Stimulated activated CD8-positive, alpha-beta memory T cell treated with anti-CD3 and anti-CD28 coated beads, Interleukin-4, amount 100 ng/mL, for 48 hours (primary cell): ENCODE data around the gene TMPRSS13.

Source experiments
- DNase-seq: peaks from one replicate; pipeline ENCODE4 v3.0.0-alpha.2; 2020

TMPRSS13 gene

GRCh38 chr11:117910525-117910924, 18.7 kb downstream of the TMPRSS13 start:
- no peak for DNase-seq

- DNase-seq, result no peak
These were observed 19.4 kb downstream of the TMPRSS13 start for GRCh38 chr11:117909611-117910382.

DNA sequence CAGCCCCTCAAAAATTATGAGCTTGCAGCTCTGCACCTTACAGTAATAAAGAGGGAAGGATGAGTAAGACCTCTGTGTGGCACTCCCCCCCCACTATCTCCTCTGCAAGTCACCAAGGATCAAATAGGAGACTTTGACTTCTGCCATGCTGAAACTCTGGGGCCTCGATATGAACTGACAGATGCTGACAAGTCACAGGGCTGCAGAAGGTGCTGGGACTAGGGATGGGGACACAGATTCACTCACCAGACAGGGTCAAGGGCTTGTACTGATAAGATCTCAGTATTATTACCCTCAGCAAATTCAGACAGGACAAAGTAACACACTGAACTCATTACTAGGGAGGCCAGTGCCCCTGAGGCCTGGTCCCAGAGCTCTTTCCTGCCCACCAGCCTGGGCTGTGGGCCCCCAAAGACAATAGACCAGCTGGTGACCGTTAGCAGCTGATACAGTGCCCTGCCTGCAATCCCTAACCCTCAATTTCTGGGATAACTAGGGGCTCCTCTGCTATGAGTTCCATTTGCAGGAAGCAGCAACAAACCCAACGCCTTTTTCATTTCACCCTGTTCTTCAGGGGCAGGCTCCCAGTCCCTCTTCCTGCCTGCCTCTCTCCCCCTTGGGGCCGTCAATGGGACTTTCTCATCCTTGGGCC, 20.1 kb downstream of the TMPRSS13 start:
- DNase-seq, result no peak

DNA sequence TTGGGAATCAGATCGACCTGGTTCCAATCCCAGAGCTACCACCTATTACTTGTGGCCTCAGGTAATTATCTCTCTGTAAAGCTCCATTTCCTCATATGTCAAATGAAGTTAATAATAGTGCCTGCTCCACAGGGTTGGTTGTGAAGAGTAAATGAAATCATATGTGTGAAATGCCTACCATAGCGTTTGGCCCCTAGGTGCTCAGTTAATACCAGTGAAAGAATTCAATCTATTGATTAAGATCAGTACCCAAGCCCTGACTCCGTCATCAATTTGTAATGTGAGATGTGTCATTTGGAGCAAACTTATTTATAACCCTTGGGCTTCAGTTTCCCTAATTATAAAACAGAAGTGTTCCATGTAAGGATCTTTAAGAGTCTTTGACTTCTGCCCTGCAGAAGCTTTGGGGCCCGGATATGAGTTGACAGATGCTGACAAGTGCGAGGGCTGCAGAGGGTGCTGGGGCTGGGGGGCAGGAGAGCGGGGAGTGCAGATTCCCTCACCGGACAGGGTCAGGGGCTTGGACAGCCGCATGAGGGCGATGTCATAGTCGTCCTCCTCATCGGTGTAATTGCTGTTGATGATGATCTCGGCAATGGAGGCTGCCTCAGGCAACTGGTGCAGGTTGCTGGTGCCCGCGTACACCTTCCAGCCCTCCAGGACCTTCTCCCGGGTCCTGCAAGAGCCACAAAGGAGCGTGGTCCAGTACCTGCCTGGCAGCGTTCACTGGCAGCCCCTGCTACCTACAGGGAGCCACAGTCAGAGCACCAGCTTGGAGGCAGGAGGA, 20.9 kb downstream of the TMPRSS13 start:
- DNase-seq, result no peak

- DNase-seq, result peak; percentile 90
These were observed 21.7 kb downstream of the TMPRSS13 start for GRCh38 chr11:117907276-117908108.

GRCh38 chr11:117906710-117907109, 22.5 kb downstream of the TMPRSS13 start:
- DNase-seq, result no peak

- no peak for DNase-seq
These were observed 23.1 kb downstream of the TMPRSS13 start for GRCh38 chr11:117906126-117906525.

DNA sequence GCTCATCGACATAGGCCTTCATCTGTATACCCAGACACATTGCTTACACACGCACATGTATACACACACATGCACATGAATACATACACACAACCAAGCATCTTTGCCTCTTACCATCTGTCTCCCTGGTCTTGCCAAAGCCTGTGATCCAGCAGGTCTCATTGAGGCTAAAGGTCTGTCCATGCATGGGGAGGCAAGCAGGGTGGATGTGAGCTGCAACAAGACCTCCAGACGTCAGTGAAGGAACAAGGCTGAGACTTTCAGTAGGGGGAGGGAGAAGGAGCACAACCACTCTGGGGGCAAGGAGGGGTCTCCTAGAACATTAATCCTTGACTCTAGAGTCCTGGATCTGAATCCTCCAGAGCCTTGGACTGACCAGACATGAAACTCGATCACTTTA, 23.7 kb downstream of the TMPRSS13 start:
- DNase-seq, result no peak

GRCh38 chr11:117903505-117904382, 25.5 kb downstream of the TMPRSS13 start:
- DNase-seq, result no peak

GRCh38 chr11:117902001-117902845, 27.0 kb downstream of the TMPRSS13 start:
- DNase-seq, result no peak

DNA sequence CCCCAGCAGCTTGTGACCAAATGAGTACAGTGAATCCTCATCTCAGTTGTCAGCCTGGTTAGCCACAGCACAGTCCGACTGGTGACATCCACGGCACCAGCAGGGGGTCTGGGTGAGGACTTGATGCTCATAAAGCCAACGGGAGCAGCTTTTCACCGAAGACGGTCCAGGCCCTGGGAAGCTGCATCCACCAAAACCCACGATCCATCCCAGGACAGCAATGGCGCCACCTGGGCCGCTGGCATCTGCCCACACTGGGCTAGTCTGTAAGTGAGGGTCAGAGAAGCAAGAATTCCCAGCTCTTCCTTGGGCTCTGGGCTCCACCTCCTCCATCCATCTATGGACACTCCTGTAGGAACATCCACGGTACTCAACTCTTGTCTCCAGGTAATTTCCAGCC, 27.6 kb downstream of the TMPRSS13 start:
- no peak for DNase-seq

GRCh38 chr11:117900720-117901440, 28.3 kb downstream of the TMPRSS13 start:
- DNase-seq, result no peak

DNA sequence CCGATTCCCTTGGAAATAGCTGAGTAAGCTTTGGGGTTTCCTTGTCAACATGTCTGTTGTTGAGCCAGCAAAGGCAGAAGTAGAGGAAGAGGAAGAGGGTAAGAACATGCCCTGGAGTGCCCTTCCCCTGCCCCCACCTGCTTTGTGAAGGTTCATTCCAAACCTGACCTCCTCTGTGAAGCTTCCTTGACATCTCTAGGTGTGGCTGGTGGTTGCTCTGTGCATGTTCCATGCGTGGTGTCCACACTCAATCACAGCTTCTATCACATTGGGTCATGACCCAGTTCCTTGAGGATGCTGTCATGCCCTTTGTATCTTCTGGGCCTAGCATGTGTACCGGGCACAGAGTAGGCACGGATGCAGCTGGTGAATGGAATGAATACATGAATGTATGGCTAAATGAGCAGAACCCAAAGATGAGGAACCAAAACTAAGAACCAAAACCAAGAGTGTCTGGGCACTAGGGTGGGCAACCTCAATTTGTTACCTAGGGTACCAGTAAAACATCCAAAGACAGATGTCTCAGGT, 29.0 kb downstream of the TMPRSS13 start:
- no peak for DNase-seq

- DNase-seq, result no peak
These were observed 31.1 kb downstream of the TMPRSS13 start for GRCh38 chr11:117898059-117898458.

- DNase-seq, result no peak
These were observed 36.6 kb downstream of the TMPRSS13 start for GRCh38 chr11:117892651-117893050.

- no peak for DNase-seq
These were observed 37.8 kb downstream of the TMPRSS13 start for GRCh38 chr11:117891362-117891761.

DNA sequence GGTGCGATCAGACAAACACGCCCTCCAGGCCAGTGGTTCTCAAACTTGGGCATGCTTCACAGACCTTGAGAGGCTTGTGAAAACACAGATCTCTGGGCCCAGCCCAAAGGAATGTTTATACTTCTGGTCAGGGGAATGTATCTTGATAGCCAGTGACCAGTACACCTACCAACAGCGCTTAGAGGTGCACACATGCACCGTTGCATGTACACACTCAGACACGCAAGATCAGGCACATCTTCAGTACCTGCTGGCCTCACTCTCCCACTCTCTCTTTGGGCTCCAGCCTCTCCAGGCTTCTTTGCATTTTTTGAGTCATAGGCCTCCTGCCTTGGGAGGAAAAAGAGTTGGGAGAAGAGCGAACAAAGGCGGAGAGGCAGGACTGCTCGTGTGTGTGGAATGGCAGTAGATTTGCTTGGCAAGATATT, 41.0 kb downstream of the TMPRSS13 start:
- no peak for DNase-seq

DNA sequence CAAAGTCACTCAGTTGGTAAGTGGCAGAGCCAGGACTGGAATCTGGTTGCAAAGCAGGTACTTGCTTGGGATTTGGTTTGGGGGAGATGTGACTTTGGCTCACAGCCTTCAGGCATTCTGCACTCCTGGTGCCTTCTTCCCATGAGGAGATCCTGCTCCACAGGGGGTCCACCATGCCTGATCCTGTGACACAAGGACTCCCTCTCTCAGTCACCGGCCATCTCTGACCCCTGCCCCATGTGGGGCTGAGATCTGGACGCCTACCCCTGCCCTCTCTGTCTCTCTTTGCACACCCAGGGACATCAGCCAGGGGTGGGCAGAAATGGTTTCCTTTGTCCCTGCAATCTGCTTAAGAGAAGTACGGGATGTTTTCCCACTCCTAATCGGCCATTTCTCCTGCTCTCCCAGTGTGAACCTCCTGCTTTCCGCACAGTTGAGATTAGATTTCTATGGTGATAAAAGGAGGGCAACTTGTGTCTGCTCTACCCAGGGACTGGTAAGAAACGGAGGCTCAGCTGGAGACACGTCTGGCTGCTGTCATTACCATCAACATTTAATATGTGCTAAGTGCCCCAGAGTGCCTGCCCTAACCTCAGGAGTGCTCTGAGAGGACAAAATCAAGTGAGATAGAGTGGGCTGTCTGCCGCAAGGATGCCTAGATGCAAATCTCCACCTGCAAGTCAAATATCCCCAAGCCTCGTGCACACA, 41.6 kb downstream of the TMPRSS13 start:
- DNase-seq, result no peak

DNA sequence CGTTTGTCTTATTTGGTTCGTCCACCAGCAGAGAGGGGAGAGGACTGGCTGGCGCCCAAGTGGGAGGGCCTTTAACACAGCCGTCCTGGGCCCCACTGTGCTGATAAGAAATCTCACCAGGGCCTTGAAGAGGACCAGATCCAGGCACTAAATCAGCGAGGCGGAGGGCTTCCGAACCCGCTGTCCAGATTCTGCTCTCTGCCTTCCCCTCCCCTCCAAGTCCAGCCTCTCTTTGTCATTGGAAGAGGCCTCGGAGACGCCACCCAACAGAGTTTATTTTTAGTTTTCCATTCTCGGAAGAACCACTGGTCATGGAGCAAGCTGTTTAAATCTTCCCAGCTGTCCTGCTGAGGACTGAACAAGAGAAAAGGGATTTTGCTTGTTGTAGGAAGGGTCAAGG, 43.4 kb downstream of the TMPRSS13 start:
- peak; percentile 16 for DNase-seq
